Skeletal muscle tissue (tissue), 4 donors: ENCODE results near the gene ZNF394. TPM values are rescaled to one million over a fixed set of nuclear protein-coding genes. Genes with fewer than 3 reads are reported as not detected.

Source experiments
- H3K27ac ChIP-seq: one replicate; pipeline ENCODE4 v1.7.0; 2013; ENCODE audit warnings: mild to moderate bottlenecking, low read depth, low read length, inconsistent platforms
- H3K27me3 ChIP-seq, 3 donors: one replicate each; pipeline ENCODE4 v1.7.0; 2013; ENCODE audit warnings: low read length in 3 of 3; ENCODE audit not compliant: control insufficient read depth in 3 of 3, insufficient read depth in 3 of 3
- H3K36me3 ChIP-seq, 3 donors: one replicate each; pipeline ENCODE4 v1.7.0; 2013; ENCODE audit warnings: low read length in 3 of 3; ENCODE audit not compliant: control insufficient read depth in 3 of 3, insufficient read depth in 3 of 3
- H3K4me1 ChIP-seq, 3 donors: one replicate each; pipeline ENCODE4 v1.7.0; 2013; ENCODE audit warnings: low read length in 3 of 3, mild to moderate bottlenecking in 3 of 3; ENCODE audit not compliant: control insufficient read depth in 3 of 3, insufficient read depth in 3 of 3
- H3K4me3 ChIP-seq, 3 donors: one replicate each; pipeline ENCODE4 v1.7.0; 2013; ENCODE audit warnings: low read length in 3 of 3
- H3K9ac ChIP-seq, 3 donors: one replicate each; pipeline ENCODE4 v1.7.0; 2013; ENCODE audit warnings: low read length in 3 of 3, mild to moderate bottlenecking in 3 of 3, moderate library complexity in 2 of 3, low read depth in 1 of 3
- H3K9me3 ChIP-seq, 3 donors: one replicate each; pipeline ENCODE4 v1.7.0; 2013; ENCODE audit warnings: low read length in 3 of 3; ENCODE audit not compliant: control insufficient read depth in 3 of 3
- total RNA-seq: library from RNA; depleted of rRNA; stranded (reverse); fragments of >200 nt; gene quantifications from one replicate; pipeline ENCODE4 v1.2.3, GENCODE V29; 2014
- donor health status: Osteomylitis.

Gene ZNF394
- total RNA-seq, 1 donor from 2014 or later, result 39.7 TPM

GRCh38 chr7:99456288-99456687, 43.8 kb downstream of the ZNF394 start:
- Histone ChIP-seq H3K36me3 (peaks cover 66 to 86% (median 79%) of the 10 kb centered on the region in 3 donors), H3K27me3 (no peaks in the 10 kb centered on the region), H3K27ac (no peak overlapping the region), H3K9ac (no peak overlapping the region), H3K9me3 (no peaks in the 10 kb centered on the region), H3K4me1 (peaks cover 10 to 18% (median 11%) of the 10 kb centered on the region in 3 donors), H3K4me3 (no peak overlapping the region)

- Histone ChIP-seq H3K9me3 (no peaks in the 10 kb centered on the region), H3K36me3 (peaks cover 67 to 89% (median 83%) of the 10 kb centered on the region in 3 donors), H3K27me3 (no peaks in the 10 kb centered on the region), H3K27ac (no peak overlapping the region), H3K9ac (no peak overlapping the region), H3K4me3 (no peak overlapping the region), H3K4me1 (peaks cover 9 to 13% (median 9%) of the 10 kb centered on the region in 3 donors)
These were observed 44.2 kb downstream of the ZNF394 start for GRCh38 chr7:99455874-99456273.

- Histone ChIP-seq H3K27me3 (no peaks in the 10 kb centered on the region), H3K36me3 (peaks cover 80 to 91% (median 90%) of the 10 kb centered on the region in 3 donors), H3K4me3 (no peak overlapping the region), H3K4me1 (no peaks in the 10 kb centered on the region), H3K9ac (no peak overlapping the region), H3K9me3 (no peaks in the 10 kb centered on the region), H3K27ac (no peak overlapping the region)
These were observed 47.0 kb downstream of the ZNF394 start for GRCh38 chr7:99453105-99453504.

- H3K27me3 ChIP-seq, result no peaks in the 10 kb centered on the region
- H3K4me1 ChIP-seq, result no peaks in the 10 kb centered on the region
- no peak overlapping the region for H3K9ac ChIP-seq
- no peaks in the 10 kb centered on the region for H3K9me3 ChIP-seq
- H3K27ac ChIP-seq, result no peak overlapping the region
- H3K36me3 ChIP-seq, result peaks cover 79 to 91% (median 88%) of the 10 kb centered on the region in 3 donors
- H3K4me3 ChIP-seq, result no peak overlapping the region
These were observed 47.5 kb downstream of the ZNF394 start for GRCh38 chr7:99452541-99452940.

- Histone ChIP-seq H3K27ac (no peak overlapping the region), H3K4me1 (no peaks in the 10 kb centered on the region), H3K4me3 (no peak overlapping the region), H3K9me3 (no peaks in the 10 kb centered on the region), H3K27me3 (no peaks in the 10 kb centered on the region), H3K9ac (no peak overlapping the region), H3K36me3 (peaks cover 73 to 85% (median 82%) of the 10 kb centered on the region in 3 donors)
These were observed 48.1 kb downstream of the ZNF394 start for GRCh38 chr7:99451936-99452335.

- Histone ChIP-seq H3K27ac (no peak overlapping the region), H3K4me3 (no peak overlapping the region), H3K36me3 (peaks cover 72 to 75% (median 73%) of the 10 kb centered on the region in 3 donors), H3K27me3 (no peaks in the 10 kb centered on the region), H3K9ac (no peak overlapping the region), H3K9me3 (no peaks in the 10 kb centered on the region), H3K4me1 (no peaks in the 10 kb centered on the region)
These were observed 50.8 kb downstream of the ZNF394 start for GRCh38 chr7:99449326-99449725.

GRCh38 chr7:99448855-99449254, 51.2 kb downstream of the ZNF394 start:
- Histone ChIP-seq H3K27ac (no peak overlapping the region), H3K9me3 (no peaks in the 10 kb centered on the region), H3K9ac (no peak overlapping the region), H3K4me1 (no peaks in the 10 kb centered on the region), H3K27me3 (no peaks in the 10 kb centered on the region), H3K4me3 (no peak overlapping the region), H3K36me3 (peaks cover 67 to 73% (median 71%) of the 10 kb centered on the region in 3 donors)

GRCh38 chr7:99447943-99448342, 52.1 kb downstream of the ZNF394 start:
- Histone ChIP-seq H3K9me3 (no peaks in the 10 kb centered on the region), H3K9ac (no peak overlapping the region), H3K4me1 (no peaks in the 10 kb centered on the region), H3K36me3 (peaks cover 59 to 73% (median 64%) of the 10 kb centered on the region in 3 donors), H3K27me3 (no peaks in the 10 kb centered on the region), H3K4me3 (no peak overlapping the region), H3K27ac (no peak overlapping the region)

- Histone ChIP-seq H3K27ac (no peak overlapping the region), H3K9me3 (no peaks in the 10 kb centered on the region), H3K27me3 (no peaks in the 10 kb centered on the region), H3K9ac (no peak overlapping the region), H3K4me3 (no peak overlapping the region), H3K4me1 (peaks cover 7 to 11% (median 9%) of the 10 kb centered on the region in 3 donors), H3K36me3 (peaks cover 48 to 62% (median 52%) of the 10 kb centered on the region in 3 donors)
These were observed 54.0 kb downstream of the ZNF394 start for GRCh38 chr7:99446096-99446495.
